ENCODE measurements around the gene FLT4. TPM values are rescaled to one million over a fixed set of nuclear protein-coding genes. Genes with fewer than 3 reads are reported as not detected.

Gene FLT4
- total RNA-seq, 1 donor from 2014 or later = 3.4 TPM

DNA sequence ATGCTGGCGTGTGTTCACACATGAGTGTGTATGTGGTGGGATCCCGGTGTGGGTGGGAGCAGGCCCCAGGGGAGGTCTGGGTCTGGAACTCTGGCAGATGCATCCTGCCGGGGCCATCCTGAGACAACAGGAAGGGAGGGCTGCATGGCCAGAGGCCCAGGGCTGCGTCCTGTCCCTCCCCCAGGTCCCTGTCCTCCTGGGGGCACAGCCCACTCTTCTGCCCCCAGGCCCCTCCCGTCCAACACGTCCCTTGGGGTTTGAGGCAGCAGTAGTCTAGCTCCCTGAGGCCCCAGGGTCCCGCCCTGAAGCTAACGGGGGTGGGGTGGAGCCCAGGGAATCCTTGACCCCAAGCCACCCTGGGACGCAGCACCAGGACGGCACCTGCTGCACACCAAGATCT is 16.6 kb downstream of the FLT4 start:
- Mint-ChIP-seq H3K36me3 (no peaks in the 10 kb centered on the region), H3K27ac (no peak overlapping the region), H3K27me3 (peaks cover 13% of the 10 kb centered on the region), H3K4me1 (ENCODE audit: unreplicated experiment) (no peaks in the 10 kb centered on the region), H3K4me3 (no peak overlapping the region), H3K9me3 (no peaks in the 10 kb centered on the region)
- TF ChIP-seq, protein P1, sequence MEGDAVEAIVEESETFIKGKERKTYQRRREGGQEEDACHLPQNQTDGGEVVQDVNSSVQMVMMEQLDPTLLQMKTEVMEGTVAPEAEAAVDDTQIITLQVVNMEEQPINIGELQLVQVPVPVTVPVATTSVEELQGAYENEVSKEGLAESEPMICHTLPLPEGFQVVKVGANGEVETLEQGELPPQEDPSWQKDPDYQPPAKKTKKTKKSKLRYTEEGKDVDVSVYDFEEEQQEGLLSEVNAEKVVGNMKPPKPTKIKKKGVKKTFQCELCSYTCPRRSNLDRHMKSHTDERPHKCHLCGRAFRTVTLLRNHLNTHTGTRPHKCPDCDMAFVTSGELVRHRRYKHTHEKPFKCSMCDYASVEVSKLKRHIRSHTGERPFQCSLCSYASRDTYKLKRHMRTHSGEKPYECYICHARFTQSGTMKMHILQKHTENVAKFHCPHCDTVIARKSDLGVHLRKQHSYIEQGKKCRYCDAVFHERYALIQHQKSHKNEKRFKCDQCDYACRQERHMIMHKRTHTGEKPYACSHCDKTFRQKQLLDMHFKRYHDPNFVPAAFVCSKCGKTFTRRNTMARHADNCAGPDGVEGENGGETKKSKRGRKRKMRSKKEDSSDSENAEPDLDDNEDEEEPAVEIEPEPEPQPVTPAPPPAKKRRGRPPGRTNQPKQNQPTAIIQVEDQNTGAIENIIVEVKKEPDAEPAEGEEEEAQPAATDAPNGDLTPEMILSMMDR (conservative IDR thresholded peaks at IDR 0.05) = no peak
- DNase-seq (ENCODE audit: extremely low spot score, unreplicated experiment) = no peak

DNA sequence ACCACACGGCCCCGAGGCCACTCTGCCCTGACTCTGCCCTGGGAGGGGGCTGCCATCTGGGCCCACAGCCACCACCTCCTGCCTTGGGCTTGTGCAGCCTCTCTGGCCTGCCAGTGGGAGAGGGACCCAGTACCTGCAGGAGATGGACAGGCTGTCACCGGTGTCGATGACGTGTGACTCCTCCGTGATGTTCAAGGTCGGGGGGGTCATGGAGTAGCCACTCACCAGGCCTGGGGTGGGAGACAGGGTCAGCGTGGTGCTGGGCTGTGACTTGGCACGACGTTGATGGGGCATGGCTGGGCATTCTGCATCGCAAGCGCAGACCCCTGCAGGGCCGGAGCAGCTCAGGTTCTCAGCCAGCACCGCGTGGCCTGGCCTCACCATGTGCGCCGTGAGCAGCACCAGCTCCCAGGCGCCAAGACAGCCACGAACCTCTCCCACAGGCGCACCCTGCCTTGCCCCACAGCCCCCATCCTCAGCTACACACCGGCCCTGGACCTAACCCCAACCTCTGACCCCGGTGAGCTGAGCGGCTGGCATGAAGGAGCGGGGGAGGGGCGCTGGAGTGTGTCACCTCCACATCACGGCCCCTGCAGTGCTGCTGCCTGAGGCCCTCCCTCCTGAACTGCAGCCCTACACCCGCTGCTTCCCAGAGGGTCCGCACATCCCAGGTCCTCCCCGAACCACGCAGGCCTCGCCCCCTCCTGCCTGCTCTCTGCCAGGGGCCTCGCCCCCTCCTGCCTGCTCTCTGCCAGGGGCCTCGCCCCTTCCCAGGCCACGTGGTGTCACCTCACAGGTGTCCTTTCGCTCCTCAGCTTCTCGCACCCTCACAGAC is 17.6 kb downstream of the FLT4 start:
- TF ChIP-seq, protein P1 (conservative IDR thresholded peaks at IDR 0.05) = no peak
- no peak overlapping the region for H3K4me3 Mint-ChIP-seq
- H3K27me3 Mint-ChIP-seq = peaks cover 7% of the 10 kb centered on the region
- no peak for DNase-seq (ENCODE audit: extremely low spot score, unreplicated experiment)
- H3K27ac Mint-ChIP-seq = no peak overlapping the region
- no peaks in the 10 kb centered on the region for H3K9me3 Mint-ChIP-seq
- H3K4me1 Mint-ChIP-seq (ENCODE audit: unreplicated experiment) = no peaks in the 10 kb centered on the region
- no peaks in the 10 kb centered on the region for H3K36me3 Mint-ChIP-seq

DNA sequence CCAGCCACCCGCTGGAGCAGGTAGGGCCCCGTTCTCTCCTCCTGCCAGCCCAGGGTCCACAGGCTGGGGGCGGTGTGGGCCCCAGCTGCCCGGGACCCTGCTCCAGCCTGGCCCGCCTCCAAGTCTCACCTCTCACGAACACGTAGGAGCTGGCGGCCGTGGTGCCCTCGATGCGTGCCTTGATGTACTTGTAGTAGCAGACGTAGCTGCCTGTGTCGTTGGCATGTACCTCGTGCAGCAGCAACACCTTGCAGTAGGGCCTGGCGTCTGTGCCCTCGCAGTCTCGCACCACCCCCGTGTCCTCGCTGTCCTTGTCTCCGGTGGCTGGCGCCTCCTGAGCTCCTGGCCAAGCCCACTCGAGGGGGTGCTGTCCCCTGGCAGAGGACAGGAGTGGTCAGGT is 19.0 kb downstream of the FLT4 start:
- Mint-ChIP-seq H3K27me3 (peaks cover 7% of the 10 kb centered on the region), H3K9me3 (no peaks in the 10 kb centered on the region), H3K4me1 (ENCODE audit: unreplicated experiment) (no peaks in the 10 kb centered on the region), H3K4me3 (no peak overlapping the region), H3K27ac (no peak overlapping the region), H3K36me3 (no peaks in the 10 kb centered on the region)
- TF ChIP-seq, protein P1 (conservative IDR thresholded peaks at IDR 0.05) = no peak
- DNase-seq (ENCODE audit: extremely low spot score, unreplicated experiment) = no peak

DNA sequence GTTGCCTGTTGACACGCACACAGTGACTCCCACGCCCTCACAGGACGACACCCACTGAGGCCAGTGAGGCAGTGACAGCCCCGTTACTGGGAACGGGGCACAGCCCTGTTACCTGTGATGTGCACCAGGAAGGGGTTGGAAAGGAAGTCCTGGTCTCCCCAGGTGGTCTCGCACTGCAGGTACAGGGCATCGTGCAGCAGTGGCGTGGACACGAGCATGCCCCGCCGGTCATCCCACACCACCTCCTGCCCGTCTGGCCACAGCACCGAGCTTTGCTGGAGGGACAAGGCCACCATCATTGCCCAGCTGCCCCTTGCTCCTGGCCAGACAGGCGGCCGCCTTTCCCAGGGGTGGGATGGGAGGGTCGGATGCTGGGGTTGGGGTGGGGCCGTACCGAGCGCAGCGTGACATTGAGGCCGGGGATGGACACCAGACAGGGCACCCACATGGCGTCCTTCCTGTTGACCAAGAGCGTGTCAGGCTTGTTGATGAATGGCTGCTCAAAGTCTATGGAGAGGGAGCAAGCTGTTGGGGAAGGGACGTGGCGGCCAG is 19.5 kb downstream of the FLT4 start:
- no peak overlapping the region for H3K27ac Mint-ChIP-seq
- H3K9me3 Mint-ChIP-seq = no peaks in the 10 kb centered on the region
- H3K36me3 Mint-ChIP-seq = no peaks in the 10 kb centered on the region
- DNase-seq (ENCODE audit: extremely low spot score, unreplicated experiment) = no peak
- no peaks in the 10 kb centered on the region for H3K4me1 Mint-ChIP-seq (ENCODE audit: unreplicated experiment)
- H3K27me3 Mint-ChIP-seq = peaks cover 7% of the 10 kb centered on the region
- TF ChIP-seq, protein P1 (conservative IDR thresholded peaks at IDR 0.05) = no peak
- no peak overlapping the region for H3K4me3 Mint-ChIP-seq

DNA sequence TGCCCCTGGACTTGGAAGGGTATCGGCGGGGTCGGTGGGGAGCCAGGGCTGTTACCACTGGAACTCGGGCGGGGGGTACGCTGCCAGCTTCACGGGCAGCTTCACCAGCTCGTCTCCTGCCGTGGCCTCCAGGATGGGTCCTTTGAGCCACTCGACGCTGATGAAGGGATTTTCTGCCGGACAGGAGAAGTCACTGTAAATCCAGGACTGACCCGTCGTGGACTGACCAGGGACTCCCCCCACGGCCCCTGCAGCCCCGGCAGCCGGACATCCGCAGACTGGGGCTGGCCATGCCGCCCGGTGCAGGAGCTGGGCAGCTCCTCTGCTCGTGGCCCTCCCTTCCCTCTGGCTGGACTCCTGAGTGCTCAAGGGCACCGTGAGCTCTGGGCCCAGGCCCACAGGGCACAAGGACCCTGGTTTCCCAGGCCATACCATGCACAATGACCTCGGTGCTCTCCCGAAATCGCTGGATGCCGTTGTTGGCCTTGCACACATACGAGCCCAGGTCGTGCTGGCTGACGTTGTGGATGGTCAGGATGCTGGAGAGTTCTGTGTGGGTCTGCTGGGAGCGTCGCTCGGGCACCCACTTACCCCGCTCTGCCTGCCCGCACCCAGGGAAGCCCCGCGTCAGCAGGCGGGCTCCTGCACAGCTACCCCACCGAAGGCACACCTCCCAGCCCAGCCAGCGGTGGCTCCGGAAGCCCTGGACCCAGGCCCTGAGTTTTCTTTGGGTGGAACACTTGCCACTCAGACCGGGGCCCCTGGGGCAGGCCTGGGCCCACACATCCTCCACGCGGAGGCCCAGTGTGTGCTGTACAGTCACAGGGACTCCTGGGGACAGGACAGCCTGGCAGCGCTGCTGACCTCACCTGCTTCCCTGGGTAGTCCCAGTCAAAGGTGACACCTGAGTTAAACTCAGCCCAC is 20.3 kb downstream of the FLT4 start:
- no peaks in the 10 kb centered on the region for H3K4me1 Mint-ChIP-seq (ENCODE audit: unreplicated experiment)
- no peak overlapping the region for H3K4me3 Mint-ChIP-seq
- peaks cover 6% of the 10 kb centered on the region for H3K27me3 Mint-ChIP-seq
- no peaks in the 10 kb centered on the region for H3K9me3 Mint-ChIP-seq
- no peak for DNase-seq (ENCODE audit: extremely low spot score, unreplicated experiment)
- H3K27ac Mint-ChIP-seq = no peak overlapping the region
- no peaks in the 10 kb centered on the region for H3K36me3 Mint-ChIP-seq
- TF ChIP-seq, protein P1 (conservative IDR thresholded peaks at IDR 0.05) = no peak
